HT1080 (cell line): ENCODE results near the gene PPP6R3. TPM values are rescaled to one million over a fixed set of nuclear protein-coding genes. Genes with fewer than 3 reads are reported as not detected.
"Not testable (repeated sequence)": the region's sequence is repeated elsewhere in the genome, so short reads cannot be mapped to it uniquely, and the experiment has no call there.

Source experiments
- DNase-seq: peaks from one replicate; pipeline ENCODE4 v3.0.0-alpha.2; 2015; ENCODE audit warnings: low read depth
- total RNA-seq: library from RNA; depleted of rRNA; stranded (reverse); fragments of >200 nt; shearing (Covaris generic); gene quantifications from 2 replicates; pipeline ENCODE4 v1.2.3, GENCODE V29; 2014

Gene PPP6R3
- total RNA-seq, 1 experiment from 2014 or later, result 111 TPM

GRCh38 chr11:68454767-68455166 is 5.8 kb upstream of the PPP6R3 start:
- DNase-seq, result peak; percentile 27

- DNase-seq, result no peak
Observed at GRCh38 chr11:68455485-68455884, 5.1 kb upstream of the PPP6R3 start.

- no peak for DNase-seq
Observed at GRCh38 chr11:68457216-68457897, 3.2 kb upstream of the PPP6R3 start.

DNA sequence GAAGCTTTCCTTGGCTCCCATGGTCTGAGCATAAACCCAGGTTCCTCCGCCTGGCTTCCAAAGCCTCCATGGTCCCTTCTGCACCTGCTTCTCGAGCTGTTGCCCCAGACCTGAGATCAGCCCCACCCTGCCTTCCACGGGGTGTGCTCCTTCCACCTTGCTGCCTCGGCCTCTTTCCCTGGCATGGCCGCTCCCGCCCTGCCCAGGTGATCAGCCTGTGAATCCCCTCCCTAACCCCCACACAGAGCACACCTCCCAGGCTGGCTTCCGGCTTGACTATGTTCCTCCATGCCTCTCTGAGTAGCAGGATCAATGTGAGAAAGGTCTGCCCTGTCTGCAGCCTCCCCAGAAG is 2.7 kb upstream of the PPP6R3 start:
- DNase-seq, result no peak

DNA sequence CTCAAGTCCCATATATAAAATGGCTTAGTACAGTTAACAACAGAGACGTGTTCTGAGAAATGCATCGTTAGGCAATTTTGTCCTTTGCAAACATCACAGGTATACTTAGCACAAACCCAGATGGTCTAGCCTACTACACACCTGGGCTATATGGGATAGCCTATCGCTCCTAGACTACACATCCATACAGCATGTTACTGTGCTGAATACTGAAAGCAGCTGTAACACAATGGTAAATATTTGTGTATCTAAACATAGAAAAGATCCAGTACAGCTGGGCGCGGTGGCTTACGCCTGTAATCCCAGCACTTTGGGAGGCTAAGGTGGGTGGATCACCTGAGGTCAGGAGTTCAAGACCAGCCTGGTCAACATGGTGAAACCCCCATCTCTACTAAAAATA is 2.2 kb upstream of the PPP6R3 start:
- DNase-seq, result not testable (repeated sequence)

GRCh38 chr11:68459886-68460740 is 439 bp upstream of the PPP6R3 start:
- DNase-seq, result peak; percentile 92

- DNase-seq, result no peak
Observed at GRCh38 chr11:68461575-68461917, 994 bp downstream of the PPP6R3 start.

DNA sequence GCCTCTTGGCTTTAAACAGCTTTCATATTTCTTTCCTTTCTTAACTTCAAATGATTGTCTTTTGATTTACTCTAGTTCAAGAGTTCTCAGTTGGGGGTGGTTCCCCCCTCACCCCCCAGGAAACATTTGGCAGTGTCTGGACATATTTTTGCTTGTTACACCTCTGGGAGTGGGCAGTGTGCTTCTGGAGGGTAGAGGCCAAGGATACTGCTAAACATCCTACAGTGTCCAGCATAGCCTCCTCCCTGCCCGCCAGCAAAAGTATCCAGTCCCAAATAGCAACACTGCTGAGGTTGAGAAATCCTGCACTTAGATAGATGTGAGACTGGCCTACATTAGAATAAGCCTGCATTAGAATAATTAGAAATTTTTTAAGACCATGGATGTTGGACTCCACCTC is 3.2 kb downstream of the PPP6R3 start:
- DNase-seq, result no peak

DNA sequence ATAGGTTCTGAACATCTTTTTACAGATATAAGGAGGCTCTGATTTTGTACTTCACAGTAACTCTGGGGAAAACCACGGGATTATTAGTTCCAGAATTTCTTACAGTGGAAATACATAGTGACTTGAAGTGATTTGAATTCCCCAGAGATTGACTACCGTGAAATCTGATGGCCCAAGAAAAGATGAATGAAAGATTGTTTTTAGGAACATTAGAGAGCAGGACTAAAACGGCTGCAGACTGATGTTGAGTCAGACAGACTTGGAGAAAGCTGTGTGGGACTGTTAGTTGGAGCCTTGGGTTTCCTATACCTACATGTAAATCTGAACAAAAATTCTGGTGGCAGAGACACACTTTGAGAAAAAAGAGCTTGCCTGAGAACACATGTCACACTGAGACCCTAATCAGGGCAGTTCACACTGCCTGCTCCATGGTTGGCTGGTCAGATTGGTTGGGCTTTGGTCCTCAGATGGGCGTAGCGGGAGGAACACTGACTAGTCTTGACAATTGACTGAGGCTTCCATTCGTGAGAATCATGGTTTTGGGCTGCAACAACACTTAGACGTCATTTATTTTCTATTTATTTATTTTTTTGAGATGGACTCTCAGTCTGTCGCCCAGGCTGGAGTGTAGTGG is 6.8 kb downstream of the PPP6R3 start:
- DNase-seq, result no peak

DNA sequence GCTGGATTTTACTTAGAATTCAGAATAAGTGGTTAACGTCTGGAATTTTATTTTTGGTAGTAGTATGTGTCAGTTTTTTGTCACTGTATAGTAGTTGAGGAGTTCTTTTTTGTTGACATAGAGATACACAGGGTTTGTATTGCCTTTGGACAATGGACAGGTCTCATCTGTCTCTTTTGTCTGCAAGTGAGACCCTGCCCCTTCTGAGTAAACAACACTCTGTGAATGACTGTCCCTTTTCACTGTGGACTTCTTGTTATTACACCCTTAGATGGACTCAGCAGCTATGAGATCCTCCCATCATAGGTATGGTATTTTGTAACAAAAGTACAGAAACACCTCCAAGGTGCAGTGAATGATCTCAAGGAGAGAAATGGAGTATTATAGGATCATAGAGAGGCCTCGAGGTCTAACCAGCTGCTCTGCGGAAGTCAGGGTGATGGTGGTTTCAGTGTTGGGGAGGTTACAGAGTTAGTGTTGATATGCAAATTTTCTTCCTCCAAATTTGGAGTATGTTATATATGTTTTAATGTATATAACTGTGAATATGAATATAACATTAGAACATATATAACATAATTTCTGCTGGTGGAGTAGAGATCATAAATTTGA is 7.8 kb downstream of the PPP6R3 start:
- DNase-seq, result no peak

- DNase-seq, result no peak
Observed at GRCh38 chr11:68469122-68469521, 8.6 kb downstream of the PPP6R3 start.

DNA sequence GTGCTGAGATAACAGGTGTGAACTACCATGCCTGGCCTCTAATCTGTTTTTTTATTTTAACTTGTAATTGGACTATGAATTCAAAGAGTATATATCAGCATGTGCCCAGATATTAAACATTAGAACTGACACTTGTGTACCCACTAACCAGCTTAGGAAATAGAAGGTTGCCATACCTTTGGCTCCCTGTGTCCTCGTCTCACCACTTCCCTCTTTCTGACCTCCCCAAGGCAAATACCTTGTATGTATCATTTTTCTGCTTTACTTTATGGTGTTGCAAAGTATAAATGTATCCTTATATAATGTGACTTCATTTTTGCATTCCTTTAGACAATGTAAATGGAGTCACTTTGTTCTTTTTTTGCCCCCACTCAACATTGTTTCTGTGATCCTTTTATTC is 9.1 kb downstream of the PPP6R3 start:
- DNase-seq, result no peak

DNA sequence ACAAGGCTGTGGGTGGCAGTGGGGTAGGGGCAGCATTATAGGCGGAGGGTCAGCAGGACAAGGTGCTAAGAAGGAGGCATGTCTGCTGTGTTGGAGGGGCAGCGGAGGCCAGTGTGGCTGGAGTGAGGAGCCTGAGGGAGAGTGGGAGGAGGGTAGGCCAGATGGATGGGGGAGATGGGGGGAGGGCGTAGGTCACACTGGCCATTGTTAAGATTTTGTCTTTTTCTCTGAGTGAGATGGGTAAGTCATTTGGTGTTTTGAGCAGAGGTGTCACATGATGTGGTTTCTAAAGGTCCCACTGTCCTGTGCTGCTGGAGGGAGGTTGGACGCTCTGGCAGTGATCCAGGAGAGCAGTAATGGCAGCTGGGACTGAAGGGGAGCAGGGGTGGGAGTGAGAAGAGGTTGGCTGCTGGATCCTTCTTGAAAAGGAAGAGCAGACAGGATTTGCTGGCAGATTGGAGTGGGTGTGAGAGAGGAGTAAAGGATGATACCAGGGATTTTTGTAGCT is 9.8 kb downstream of the PPP6R3 start:
- DNase-seq, result no peak

- peak; percentile 91 for DNase-seq
Observed at GRCh38 chr11:68471360-68472340, 11.1 kb downstream of the PPP6R3 start.

DNA sequence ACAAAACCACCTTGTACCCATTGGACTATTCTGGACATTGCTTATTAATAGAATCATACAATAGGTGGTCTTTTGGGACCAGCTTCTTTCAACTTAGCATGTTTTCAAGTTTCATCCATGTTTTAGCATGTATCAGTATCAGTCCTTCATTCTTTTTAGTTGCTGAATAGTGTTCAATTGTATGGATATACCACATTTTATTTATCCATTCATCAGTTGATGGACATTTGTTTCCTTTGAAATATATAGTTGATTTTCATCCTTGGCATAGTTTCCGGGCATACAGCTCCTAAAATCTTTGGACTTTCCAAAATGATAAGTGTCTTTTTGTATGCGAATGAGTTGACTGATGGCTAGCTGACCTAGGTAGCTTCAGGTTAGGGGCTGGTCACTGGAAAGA is 12.2 kb downstream of the PPP6R3 start:
- DNase-seq, result no peak

DNA sequence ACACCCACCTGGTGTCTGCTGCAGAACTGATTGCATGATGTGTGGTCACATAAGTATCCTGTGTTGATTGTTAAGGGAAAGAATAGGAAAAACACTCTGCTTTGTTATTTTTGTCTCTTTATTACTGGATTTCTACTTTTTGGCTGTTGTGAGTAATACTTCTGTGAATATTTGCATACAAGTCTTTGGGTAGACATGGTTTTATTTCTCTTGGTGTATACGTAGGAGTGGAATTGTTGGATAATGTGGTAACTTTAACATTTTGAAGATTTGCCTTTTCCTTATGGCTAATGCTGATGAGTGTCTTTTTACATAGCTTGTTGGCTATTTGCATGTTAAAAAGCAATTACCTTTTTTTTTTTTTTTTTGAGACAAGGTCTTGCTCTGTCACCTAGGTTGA is 13.1 kb downstream of the PPP6R3 start:
- no peak for DNase-seq

DNA sequence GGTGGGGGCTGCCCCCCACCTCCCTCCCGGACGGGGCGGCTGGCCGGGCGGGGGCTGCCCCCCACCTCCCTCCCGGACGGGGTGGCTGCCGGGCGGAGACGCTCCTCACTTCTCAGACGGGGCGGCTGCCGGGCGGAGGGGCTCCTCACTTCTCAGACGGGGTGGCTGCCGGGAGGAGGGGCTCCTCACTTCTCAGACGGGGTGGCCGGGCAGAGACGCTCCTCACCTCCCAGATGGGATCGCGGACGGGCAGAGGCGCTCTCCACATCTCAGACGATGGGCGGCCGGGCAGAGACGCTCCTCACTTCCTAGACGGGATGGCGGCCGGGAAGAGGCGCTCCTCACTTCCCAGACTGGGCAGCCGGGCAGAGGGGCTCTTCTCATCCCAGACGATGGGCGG is 15.1 kb downstream of the PPP6R3 start:
- DNase-seq, result not testable (repeated sequence)

DNA sequence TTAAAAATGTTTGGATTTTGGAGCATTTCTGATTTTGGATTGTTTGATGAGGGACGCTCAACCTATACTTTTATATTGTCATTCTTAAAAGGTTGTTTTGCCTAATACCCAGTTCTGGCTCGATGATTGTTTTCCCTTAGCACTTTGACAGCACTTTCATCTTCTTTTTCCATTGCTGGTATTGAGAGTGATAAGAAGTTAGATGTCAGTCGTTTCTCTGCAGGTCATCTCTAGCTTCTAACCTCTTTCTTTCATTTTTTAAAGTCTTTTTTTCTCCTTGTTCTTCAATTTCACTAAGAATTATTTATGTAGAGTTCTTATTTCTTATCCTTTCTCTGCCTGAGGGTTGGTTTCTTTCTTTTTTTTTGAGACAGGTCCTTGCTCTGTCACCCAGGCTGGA is 18.8 kb downstream of the PPP6R3 start:
- no peak for DNase-seq

DNA sequence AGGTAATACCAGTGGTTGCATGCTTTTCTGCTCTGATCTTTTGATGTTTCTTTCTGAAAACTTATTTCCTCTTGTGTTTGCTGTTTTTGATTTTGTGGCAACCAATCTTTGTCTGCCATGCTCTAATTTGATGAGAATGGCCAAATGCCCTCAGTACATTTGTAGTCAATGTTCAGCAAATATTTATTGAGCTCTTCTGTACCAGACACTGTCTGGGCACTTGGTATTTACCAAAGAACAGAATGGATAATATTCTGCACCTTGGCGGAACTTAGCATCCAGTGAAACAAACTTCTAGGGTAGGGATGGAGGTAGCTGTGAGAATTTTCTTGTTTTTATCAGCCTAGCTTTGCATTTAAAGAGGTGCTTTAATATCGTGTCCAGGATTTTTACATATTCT is 19.6 kb downstream of the PPP6R3 start:
- DNase-seq, result no peak

- DNase-seq, result no peak
Observed at GRCh38 chr11:68480852-68481510, 20.4 kb downstream of the PPP6R3 start.
